Peyer's patch (tissue), 4 donors: ENCODE data around the gene TLX1. TPM values are rescaled to one million over a fixed set of nuclear protein-coding genes. Genes with fewer than 3 reads are reported as not detected.

Experiments used
- DNase-seq, 3 donors: peaks; one replicate each; pipeline ENCODE4 v3.0.0-alpha.2; 2017 to 2019
- H3K27ac ChIP-seq, 4 donors: fragments of 200-600 bp; sonication (generic); one replicate each; pipeline ENCODE4 v1.5.1; 2016 to 2019
- H3K27me3 ChIP-seq, 2 donors: fragments of 200-600 bp; sonication (generic); one replicate each; pipeline ENCODE4 v1.5.1; 2019
- H3K36me3 ChIP-seq, 3 donors: fragments of 200-600 bp; sonication (generic); one replicate each; pipeline ENCODE4 v1.5.1; 2016 to 2019
- H3K4me1 ChIP-seq, 4 donors: fragments of 200-600 bp; sonication (generic); one replicate each; pipeline ENCODE4 v1.5.1; 2016 to 2019
- H3K4me3 ChIP-seq, 4 donors: fragments of 200-600 bp; sonication (generic); 1 replicate in 3 of 4; 2 replicates in 1 of 4; pipeline ENCODE4 v1.5.1; 2016 to 2019; ENCODE audit warnings: mild to moderate bottlenecking in 1 of 4
- H3K9me3 ChIP-seq, 4 donors: fragments of 200-600 bp; sonication (generic); one replicate each; pipeline ENCODE4 v1.5.1; 2016 to 2019; ENCODE audit warnings: mild to moderate bottlenecking in 1 of 4
- POLR2A ChIP-seq, 2 donors: fragments of 450-650 bp; IDR thresholded peaks; one replicate each; pipeline ENCODE4 v1.5.1; 2017; ENCODE audit warnings: antibody characterized with exemption in 2 of 2, mild to moderate bottlenecking in 2 of 2, moderate library complexity in 2 of 2
- total RNA-seq, 4 donors: library from RNA; depleted of rRNA; stranded (reverse); fragments of >200 nt; gene quantifications; one replicate each; pipeline ENCODE4 v1.1.0, GENCODE V29; 2016
- TF ChIP-seq, protein P1 (sequence below), 6 experiments: fragments of 450-650 bp in 4 of 6; fragments of 200-600 bp in 2 of 6; sonication (generic) in 1 of 6; IDR thresholded peaks; one replicate each; pipeline ENCODE4 v1.5.1; 2017 to 2019; ENCODE audit warnings: antibody characterized with exemption in 6 of 6, mild to moderate bottlenecking in 3 of 6, moderate library complexity in 1 of 6

TLX1 gene
- total RNA-seq, result 1 to 10 TPM in 3 of 4 donors, not detected in 1; 1.6 to 4.8 (median 3.2) TPM

GRCh38 chr10:101130984-101131961 lies at the start of gene TLX1:
TLX1 (plus strand) TSS chr10:101131300; CDS start chr10:101131542, 242 bp downstream.
- no peaks in the 10 kb centered on the region for H3K36me3 ChIP-seq
- peaks cover 0 to 39% (median 9%) of the 10 kb centered on the region in 4 donors for H3K4me1 ChIP-seq
- peak in 1 of 3 donors; percentile 49 for DNase-seq
- H3K9me3 ChIP-seq, result no peaks in the 10 kb centered on the region
- peaks cover 0 to 66% of the 10 kb centered on the region in 2 donors for H3K27me3 ChIP-seq
- no peak within 1 kb of the TSS for H3K27ac ChIP-seq
- H3K4me3 ChIP-seq, result peak within 1 kb of the TSS in 2 of 4 donors; percentile 27 to 36
- TF ChIP-seq POLR2A (IDR thresholded peaks at IDR 0.05), result no peak
- TF ChIP-seq, protein P1, sequence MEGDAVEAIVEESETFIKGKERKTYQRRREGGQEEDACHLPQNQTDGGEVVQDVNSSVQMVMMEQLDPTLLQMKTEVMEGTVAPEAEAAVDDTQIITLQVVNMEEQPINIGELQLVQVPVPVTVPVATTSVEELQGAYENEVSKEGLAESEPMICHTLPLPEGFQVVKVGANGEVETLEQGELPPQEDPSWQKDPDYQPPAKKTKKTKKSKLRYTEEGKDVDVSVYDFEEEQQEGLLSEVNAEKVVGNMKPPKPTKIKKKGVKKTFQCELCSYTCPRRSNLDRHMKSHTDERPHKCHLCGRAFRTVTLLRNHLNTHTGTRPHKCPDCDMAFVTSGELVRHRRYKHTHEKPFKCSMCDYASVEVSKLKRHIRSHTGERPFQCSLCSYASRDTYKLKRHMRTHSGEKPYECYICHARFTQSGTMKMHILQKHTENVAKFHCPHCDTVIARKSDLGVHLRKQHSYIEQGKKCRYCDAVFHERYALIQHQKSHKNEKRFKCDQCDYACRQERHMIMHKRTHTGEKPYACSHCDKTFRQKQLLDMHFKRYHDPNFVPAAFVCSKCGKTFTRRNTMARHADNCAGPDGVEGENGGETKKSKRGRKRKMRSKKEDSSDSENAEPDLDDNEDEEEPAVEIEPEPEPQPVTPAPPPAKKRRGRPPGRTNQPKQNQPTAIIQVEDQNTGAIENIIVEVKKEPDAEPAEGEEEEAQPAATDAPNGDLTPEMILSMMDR (IDR thresholded peaks at IDR 0.05), result no peak

- no peak for DNase-seq
- H3K4me1 ChIP-seq, result peaks cover 0 to 6% (median 0%) of the 10 kb centered on the region in 4 donors
- H3K27me3 ChIP-seq, result peaks cover 0 to 24% of the 10 kb centered on the region in 2 donors
- H3K27ac ChIP-seq, result no peak overlapping the region
- no peak overlapping the region for H3K4me3 ChIP-seq
- no peak for TF ChIP-seq POLR2A (IDR thresholded peaks at IDR 0.05)
- TF ChIP-seq, protein P1 (IDR thresholded peaks at IDR 0.05), result no peak
- no peaks in the 10 kb centered on the region for H3K9me3 ChIP-seq
- H3K36me3 ChIP-seq, result no peaks in the 10 kb centered on the region
Measured at GRCh38 chr10:101085846-101086245, 45.3 kb upstream of the TLX1 start.

GRCh38 chr10:101087376-101087775 lies 43.7 kb upstream of the TLX1 start:
- TF ChIP-seq, protein P1 (IDR thresholded peaks at IDR 0.05), result no peak
- no peak for TF ChIP-seq POLR2A (IDR thresholded peaks at IDR 0.05)
- H3K27me3 ChIP-seq, result peaks cover 0 to 24% of the 10 kb centered on the region in 2 donors
- DNase-seq, result no peak
- no peak overlapping the region for H3K27ac ChIP-seq
- no peaks in the 10 kb centered on the region for H3K9me3 ChIP-seq
- H3K4me3 ChIP-seq, result no peak overlapping the region
- no peaks in the 10 kb centered on the region for H3K36me3 ChIP-seq
- peaks cover 0 to 6% (median 0%) of the 10 kb centered on the region in 4 donors for H3K4me1 ChIP-seq

DNA sequence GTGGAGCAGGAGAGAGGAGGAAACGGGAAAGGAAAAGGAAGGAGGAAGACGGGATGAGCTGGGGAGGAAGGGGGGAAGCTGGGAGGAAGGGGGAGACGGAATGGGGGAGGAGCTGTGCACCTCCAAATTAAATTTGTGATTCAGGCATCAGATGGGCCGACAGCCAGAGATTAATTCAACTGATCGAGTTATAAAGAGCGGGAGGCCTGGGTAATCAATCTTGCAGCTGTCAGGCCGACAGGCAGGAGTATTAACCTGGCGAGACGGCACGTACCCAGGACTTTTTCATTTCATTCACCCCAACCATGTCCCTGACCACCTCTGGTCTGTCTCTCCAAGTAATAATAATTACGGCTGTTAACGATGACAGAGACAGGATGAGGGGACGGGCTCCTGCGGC lies 43.1 kb upstream of the TLX1 start:
- H3K36me3 ChIP-seq, result no peaks in the 10 kb centered on the region
- no peaks in the 10 kb centered on the region for H3K9me3 ChIP-seq
- peaks cover 0 to 6% (median 0%) of the 10 kb centered on the region in 4 donors for H3K4me1 ChIP-seq
- no peak overlapping the region for H3K27ac ChIP-seq
- no peak for DNase-seq
- H3K27me3 ChIP-seq, result peaks cover 0 to 24% of the 10 kb centered on the region in 2 donors
- no peak overlapping the region for H3K4me3 ChIP-seq
- no peak for TF ChIP-seq POLR2A (IDR thresholded peaks at IDR 0.05)
- TF ChIP-seq, protein P1 (IDR thresholded peaks at IDR 0.05), result no peak

DNA sequence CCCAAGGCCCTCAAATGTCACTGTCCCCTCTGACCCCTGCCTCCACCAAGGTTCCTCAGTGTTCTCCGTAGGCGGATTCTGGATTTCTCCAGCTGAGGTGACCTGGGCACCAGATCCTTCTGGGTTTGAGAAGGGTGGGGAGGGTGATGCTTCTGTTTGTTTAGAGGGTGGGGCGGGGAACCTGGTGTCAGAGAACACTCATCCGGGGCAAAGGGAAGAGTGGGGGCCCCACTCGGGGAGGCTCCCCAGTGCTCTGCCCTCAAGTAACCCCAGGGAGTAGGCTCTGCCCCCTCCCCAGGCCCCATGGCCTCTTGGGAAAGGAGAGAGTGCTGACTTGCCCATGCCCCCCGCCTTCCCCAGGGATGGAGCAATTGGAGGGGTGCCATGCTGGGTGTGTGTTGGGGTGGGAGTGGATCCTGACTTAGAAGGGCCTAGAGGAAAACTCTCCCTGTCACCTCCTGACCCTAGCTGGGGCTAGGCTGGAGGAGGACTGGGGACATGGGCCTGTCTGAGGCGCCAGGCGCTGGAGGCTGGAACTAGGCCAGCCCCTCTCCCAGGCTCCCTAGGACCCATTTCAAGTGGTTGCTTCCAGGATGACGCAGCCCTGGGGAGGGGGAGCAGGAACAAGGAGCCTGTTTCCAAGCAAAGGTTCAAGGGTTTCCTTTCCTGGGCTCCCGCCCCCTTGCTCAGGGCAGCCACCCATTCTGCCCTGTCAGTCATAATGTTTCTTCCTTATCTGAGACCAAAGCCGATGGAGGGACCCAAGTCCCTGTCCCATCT lies 41.4 kb upstream of the TLX1 start:
- Histone ChIP-seq H3K4me1 (peaks cover 0 to 6% (median 0%) of the 10 kb centered on the region in 4 donors), H3K36me3 (no peaks in the 10 kb centered on the region), H3K4me3 (no peak overlapping the region), H3K27ac (no peak overlapping the region), H3K27me3 (peaks cover 0 to 16% of the 10 kb centered on the region in 2 donors), H3K9me3 (no peaks in the 10 kb centered on the region)
- no peak for TF ChIP-seq POLR2A (IDR thresholded peaks at IDR 0.05)
- TF ChIP-seq, protein P1 (IDR thresholded peaks at IDR 0.05), result no peak
- no peak for DNase-seq
